Stimulated activated CD8-positive, alpha-beta memory T cell treated with anti-CD3 and anti-CD28 coated beads, Interleukin-7, amount 100 ng/mL, for 4 hours (primary cell): ENCODE measurements around the gene PODXL2.
"Not testable (repeated sequence)": the region's sequence is repeated elsewhere in the genome, so short reads cannot be mapped to it uniquely, and the experiment has no call there.

Experiments
- DNase-seq, 2 donors: peaks; one replicate each; pipeline ENCODE4 v3.0.0-alpha.2; 2020; ENCODE audit warnings: low read depth in 2 of 2

The PODXL2 gene

GRCh38 chr3:127628788-127629466 is at the start of gene PODXL2:
Gene PODXL2 (plus strand): TSS chr3:127629185. CDS start chr3:127629220, 35 bp downstream.
- DNase-seq: peak in 1 of 2 donors; percentile 43

- DNase-seq: no peak
These were observed 48.5 kb upstream of the PODXL2 start for GRCh38 chr3:127580327-127581060.

DNA sequence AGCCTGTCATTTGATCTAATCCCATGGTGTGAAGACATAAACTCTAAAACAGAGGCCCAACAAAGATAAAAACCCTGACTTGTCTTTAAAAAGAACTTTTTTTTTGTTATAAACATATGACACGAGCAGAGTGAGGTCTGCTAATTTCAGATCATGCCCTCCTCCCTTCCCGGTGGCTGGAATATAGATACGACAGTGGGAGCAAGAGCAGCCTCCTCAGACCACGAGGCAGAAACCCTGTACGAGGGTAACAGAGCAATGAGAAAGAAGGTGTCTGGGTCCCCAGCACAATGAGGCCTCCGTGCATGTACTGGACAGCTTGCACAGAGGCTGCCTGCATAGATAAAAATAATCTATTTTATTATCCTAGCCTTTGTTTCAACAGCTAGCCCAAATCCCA is 44.3 kb upstream of the PODXL2 start:
- no peak for DNase-seq

- DNase-seq: no peak
These were observed 43.7 kb upstream of the PODXL2 start for GRCh38 chr3:127585163-127585812.

GRCh38 chr3:127585813-127586413 is 43.1 kb upstream of the PODXL2 start:
- DNase-seq: no peak

DNA sequence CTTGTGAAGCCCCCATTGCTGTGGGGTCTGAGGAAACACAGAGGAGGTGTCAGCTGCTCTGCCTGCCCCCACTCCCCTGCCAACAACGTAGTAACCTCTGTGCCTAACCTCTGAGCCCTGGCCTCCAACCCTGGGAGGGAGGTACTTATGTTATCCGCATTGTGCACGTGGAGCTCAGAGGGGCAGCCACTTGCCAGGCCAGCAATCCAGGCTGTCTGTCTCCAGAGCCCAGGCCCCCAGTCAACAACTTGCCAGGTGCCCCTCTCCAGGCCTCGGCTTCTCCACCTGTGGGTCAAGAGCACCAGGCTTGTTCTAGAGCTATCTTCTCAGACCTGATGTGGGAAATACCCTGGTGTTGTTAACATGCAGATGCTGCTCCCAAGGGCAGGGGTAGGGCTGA is 41.1 kb upstream of the PODXL2 start:
- DNase-seq: no peak

GRCh38 chr3:127588806-127589577 is 40.0 kb upstream of the PODXL2 start:
- no peak for DNase-seq

DNA sequence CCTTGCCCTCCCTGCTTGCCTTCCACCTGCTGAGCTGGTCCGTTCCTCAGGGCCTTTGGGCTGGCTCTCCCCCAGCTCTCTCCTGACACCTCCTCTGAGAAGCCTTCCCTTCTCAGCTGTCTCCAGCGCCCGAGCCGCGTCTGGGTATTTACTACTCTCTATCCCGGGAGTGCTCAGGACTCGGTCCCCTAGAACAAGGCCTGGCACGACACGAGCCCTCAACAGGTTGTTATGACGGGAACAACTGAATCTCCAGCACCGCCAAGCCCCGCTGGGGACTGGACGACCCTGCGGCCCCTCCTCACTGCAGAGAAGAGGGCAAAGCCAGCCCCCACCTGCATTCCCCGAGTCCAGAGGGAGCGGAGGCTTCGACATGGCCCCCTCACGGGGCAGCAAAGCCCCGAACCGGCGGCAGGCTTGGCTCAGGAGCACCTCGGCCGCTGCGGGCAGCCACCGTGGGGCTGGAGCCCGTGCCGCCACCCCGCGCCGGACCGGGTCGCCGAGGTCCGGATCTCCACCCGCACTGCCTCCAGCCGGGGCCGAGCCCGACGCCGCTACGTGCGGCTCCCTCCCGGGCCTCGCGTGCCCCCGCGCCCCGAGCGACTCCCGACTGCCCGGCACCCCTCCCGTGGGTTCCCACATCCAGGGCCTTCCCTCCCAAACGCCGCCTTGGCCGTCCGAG is 39.2 kb upstream of the PODXL2 start:
- no peak for DNase-seq

GRCh38 chr3:127590282-127590592 is 38.7 kb upstream of the PODXL2 start:
- no peak for DNase-seq

DNA sequence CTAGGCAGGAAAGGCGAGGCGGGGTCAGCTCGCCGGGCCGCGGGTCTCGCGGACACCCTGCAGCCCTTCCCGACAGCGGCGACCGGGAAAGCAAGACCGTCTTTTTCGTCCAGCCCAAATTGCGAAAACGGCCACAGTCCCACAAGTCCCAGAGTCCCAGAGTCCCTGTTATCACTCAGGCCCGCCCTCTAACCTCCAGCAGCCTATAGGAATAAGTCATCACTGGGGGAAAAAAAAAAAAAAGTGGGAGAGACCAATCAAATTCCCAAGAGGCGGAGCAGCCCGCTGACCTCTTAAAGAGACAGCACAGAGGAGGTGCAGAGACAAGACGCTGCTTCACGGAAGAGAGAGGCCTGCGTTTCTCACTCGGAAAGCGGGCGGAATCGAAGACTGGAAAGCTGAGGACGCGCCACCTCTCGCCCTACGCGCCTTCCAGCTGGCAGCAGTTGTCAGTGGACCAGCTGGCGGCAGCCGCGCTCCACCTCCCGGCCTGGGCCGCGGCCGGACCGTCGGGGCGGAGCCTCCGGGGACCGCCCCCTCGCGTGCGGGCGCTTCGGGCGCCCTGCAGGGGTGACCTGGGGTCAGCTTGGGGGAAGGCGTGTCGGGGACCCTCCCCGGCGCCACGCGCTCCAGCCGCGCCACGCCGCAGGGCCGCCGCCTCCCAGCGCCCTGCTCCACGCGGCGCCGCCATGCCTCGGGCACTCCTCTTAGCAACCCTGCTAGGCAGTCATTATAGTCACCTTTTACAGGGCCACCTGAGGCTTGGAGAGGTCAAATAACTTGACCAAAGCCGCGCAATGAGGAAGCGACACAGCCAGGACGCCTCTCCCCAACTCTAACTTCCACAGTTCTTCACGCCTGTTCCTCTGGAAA is 38.2 kb upstream of the PODXL2 start, which contains the start of gene TPRA1:
TSS of gene TPRA1 (minus strand) at position 141 of the 873 bp plus-strand sequence. CDS start 10,587 bp downstream, outside the sequence.
- peak; percentile 75 to 81 for DNase-seq

DNA sequence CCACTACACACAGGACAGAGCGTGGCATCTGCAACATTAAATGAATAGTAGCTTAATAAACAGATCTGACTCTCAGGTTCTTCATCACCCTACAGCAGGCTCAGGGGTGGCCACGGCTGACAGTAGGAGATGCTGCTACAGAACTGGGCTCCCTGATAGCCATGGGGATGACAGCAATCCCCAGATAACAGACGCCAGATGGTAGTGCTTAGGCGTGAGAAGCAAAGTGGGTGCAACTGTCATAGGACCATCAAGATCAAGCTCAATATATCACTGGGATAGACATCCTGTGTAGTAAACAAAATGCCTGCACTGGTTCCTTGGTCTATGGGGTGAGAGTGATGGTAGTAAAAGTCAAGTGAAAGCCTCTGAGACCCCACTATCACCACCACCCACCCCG is 35.8 kb upstream of the PODXL2 start:
- DNase-seq: no peak

DNA sequence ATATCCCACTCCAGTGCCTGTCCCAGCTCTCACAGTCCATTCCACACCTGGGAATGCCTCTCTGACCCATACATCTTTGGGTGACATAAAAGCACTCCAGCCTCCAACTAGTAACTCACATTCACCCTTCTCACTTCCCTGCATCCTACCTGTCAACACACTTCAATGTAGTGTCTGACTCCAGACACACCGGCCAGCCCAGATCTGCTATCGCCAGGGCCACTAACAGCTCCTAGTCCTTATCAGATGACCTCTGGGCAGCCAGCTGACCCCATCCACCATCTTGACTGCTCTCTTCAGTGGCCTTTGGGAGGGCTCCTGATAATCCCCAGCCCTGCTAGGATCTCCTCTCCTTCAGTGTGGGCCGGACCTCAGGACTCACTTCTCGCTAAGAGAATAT is 33.7 kb upstream of the PODXL2 start:
- DNase-seq: no peak

DNA sequence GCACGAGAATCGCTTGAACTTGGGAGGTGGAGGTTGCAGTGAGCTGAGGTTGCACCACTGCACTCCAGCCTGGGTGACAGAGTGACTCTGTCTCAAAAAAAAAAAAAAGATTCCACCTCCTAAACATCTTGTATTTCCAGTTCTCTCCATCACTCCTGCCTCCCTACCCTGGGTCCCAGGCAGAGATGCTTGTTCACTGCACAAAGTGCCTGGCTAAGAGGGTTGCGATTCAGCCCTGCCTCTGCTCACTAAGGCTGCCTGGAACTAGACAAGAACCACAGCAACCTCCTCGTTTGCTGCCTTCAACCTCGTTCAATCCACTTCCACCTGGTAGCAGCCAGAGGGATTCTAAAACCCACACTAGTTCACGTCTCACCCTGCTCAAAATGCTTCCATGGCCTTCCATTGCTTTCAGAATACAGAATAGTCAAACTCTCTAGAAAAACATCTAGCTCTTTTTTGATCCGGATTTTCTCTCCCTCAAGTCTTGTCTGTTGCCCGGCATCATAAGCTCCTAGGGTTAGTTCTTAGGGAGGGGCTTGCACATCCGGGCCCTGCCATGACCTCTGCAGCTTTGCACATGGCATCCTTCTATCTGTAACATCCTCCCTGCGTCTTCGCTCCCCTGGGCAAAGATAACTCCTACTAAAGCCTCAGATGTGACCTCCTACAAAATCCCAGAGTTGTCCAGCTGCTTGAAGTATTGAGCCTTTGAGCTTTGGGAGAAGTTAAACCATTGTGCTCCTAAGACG is 31.8 kb upstream of the PODXL2 start:
- DNase-seq: no peak

GRCh38 chr3:127598841-127599570 is 30.0 kb upstream of the PODXL2 start:
- no peak for DNase-seq

GRCh38 chr3:127600749-127601456 is 28.1 kb upstream of the PODXL2 start:
- DNase-seq: no peak

DNA sequence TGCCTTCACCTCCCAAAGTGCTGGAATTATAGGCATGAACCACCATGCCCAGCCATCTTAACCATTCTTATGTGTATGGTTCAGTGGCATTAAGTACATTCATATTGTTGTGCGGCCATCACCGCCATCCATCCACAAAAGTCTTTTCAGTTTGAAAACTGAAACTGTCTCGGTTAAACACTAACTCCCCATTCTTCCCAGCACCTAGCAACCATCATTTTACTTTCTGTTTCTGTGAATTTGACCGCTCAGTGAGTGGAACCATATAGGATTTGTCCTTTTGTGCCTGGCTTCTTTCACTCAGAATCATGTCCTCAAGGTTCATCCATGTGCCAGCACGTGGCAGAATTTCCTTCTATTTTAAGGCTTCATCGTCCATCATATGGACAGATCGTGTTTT is 24.9 kb upstream of the PODXL2 start:
- no peak for DNase-seq

DNA sequence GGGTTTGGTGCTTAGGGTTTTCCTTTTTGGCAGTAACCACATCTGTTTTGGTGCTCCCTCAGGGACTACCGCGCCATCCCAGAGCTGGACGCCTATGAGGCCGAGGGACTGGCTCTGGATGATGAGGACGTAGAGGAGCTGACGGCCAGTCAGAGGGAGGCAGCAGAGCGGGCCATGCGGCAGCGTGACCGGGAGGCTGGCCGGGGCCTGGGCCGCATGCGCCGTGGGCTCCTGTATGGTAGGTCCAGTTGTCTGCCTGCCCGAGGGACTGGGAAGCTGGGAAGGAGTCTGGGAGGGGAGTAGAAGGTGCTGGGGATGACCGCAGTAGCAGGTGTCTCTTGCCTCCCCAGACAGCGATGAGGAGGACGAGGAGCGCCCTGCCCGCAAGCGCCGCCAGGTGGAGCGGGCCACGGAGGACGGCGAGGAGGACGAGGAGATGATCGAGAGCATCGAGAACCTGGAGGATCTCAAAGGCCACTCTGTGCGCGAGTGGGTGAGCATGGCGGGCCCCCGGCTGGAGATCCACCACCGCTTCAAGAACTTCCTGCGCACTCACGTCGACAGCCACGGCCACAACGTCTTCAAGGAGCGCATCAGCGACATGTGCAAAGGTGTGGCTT is 24.3 kb upstream of the PODXL2 start:
- no peak for DNase-seq

- not testable (repeated sequence) for DNase-seq
These were observed 23.4 kb upstream of the PODXL2 start for GRCh38 chr3:127605547-127605946.
